OCI-LY1 (cell line): ENCODE results near the gene TEDC1.

Source experiments
- H2AFZ ChIP-seq: fragments of 200-600 bp; sonication (generic), shearing (Covaris generic); 2 replicates; pipeline ENCODE4 v1.6.0; 2014; ENCODE audit warnings: antibody characterized with exemption, mild to moderate bottlenecking, low read length
- H3F3A ChIP-seq: fragments of 200-600 bp; sonication (generic), shearing (Covaris generic); 2 replicates; pipeline ENCODE4 v1.6.0; 2014; ENCODE audit warnings: mild to moderate bottlenecking, antibody characterized with exemption, low read length, moderate library complexity; ENCODE audit not compliant: insufficient read depth
- H3K27ac ChIP-seq: fragments of 200-600 bp; sonication (generic); 2 replicates; pipeline ENCODE4 v1.5.1; 2014; ENCODE audit warnings: low read length, mixed run types, mild to moderate bottlenecking, low read depth; ENCODE audit not compliant: poor library complexity, severe bottlenecking
- H3K27me3 ChIP-seq: fragments of 200-600 bp; sonication (generic); 2 replicates; pipeline ENCODE4 v1.6.0; 2014; ENCODE audit warnings: antibody characterized with exemption, mild to moderate bottlenecking, low read length, moderate library complexity; ENCODE audit not compliant: insufficient read depth
- H3K36me3 ChIP-seq: fragments of 200-600 bp; sonication (generic); 2 replicates; pipeline ENCODE4 v1.6.1; 2014; ENCODE audit warnings: mild to moderate bottlenecking, antibody characterized with exemption, low read length, moderate library complexity, mixed read lengths; ENCODE audit not compliant: insufficient read depth
- H3K4me1 ChIP-seq: fragments of 200-600 bp; sonication (generic); 2 replicates; pipeline ENCODE4 v1.5.1; 2014; ENCODE audit warnings: mild to moderate bottlenecking, low read length, moderate library complexity; ENCODE audit not compliant: insufficient read depth, severe bottlenecking
- H3K4me2 ChIP-seq: fragments of 200-600 bp; sonication (generic), shearing (Covaris generic); 2 replicates; pipeline ENCODE4 v1.6.1; 2014; ENCODE audit warnings: low read length
- H3K4me3 ChIP-seq: fragments of 200-600 bp; sonication (generic); 2 replicates; pipeline ENCODE4 v1.5.1; 2014; ENCODE audit warnings: low read length, low read depth, mild to moderate bottlenecking, mixed read lengths; ENCODE audit not compliant: poor library complexity, severe bottlenecking
- H3K79me2 ChIP-seq: fragments of 200-600 bp; shearing (Covaris generic); 2 replicates; pipeline ENCODE4 v1.6.1; 2016; ENCODE audit warnings: mixed run types, low read length, mixed read lengths; ENCODE audit not compliant: insufficient read depth
- H3K9ac ChIP-seq: fragments of 200-600 bp; sonication (generic), shearing (Covaris generic); 2 replicates; pipeline ENCODE4 v1.6.1; 2014; ENCODE audit warnings: mild to moderate bottlenecking, low read length, mixed read lengths
- H3K9me2 ChIP-seq: fragments of 200-600 bp; sonication (generic), shearing (Covaris generic); 2 replicates; pipeline ENCODE4 v1.6.1; 2014; ENCODE audit warnings: low read depth, mild to moderate bottlenecking, low read length, mixed read lengths
- H3K9me3 ChIP-seq: fragments of 200-600 bp; shearing (Covaris generic); 2 replicates; pipeline ENCODE4 v1.6.1; 2014; ENCODE audit warnings: low read length, mixed read lengths
- H4K20me1 ChIP-seq: fragments of 200-600 bp; sonication (generic), shearing (Covaris generic); 2 replicates; pipeline ENCODE4 v1.6.0; 2016; ENCODE audit warnings: mild to moderate bottlenecking, low read length; ENCODE audit not compliant: insufficient read depth
- CTCF ChIP-seq: fragments of 200-600 bp; sonication (generic), shearing (Covaris generic); IDR thresholded peaks from 2 replicates; pipeline ENCODE4 v1.5.1; 2017; ENCODE audit warnings: mild to moderate bottlenecking, antibody characterized with exemption, low read length, moderate library complexity, mixed read lengths
- EZH2 ChIP-seq: fragments of 200-600 bp; sonication (generic), shearing (Covaris generic); IDR thresholded peaks from 2 replicates; pipeline ENCODE4 v1.8.0; 2017; ENCODE audit warnings: borderline replicate concordance, mixed run types, mild to moderate bottlenecking, antibody characterized with exemption, low read length, moderate library complexity, mixed read lengths

The TEDC1 gene

GRCh38 chr14:105452963-105453362 lies 38.1 kb upstream of the TEDC1 start:
- Histone ChIP-seq H3K4me1 (no peaks in the 10 kb centered on the region), H3K9me2 (no peaks in the 10 kb centered on the region), H3K9ac (no peak overlapping the region), H3K27ac (no peak overlapping the region), H3K36me3 (peaks cover 85% of the 10 kb centered on the region), H3K27me3 (no peaks in the 10 kb centered on the region), H3K4me2 (no peak overlapping the region), H2AFZ (no peak overlapping the region), H3F3A (no peaks in the 10 kb centered on the region), H3K4me3 (no peak overlapping the region), H3K9me3 (no peaks in the 10 kb centered on the region), H4K20me1 (no peaks in the 10 kb centered on the region), H3K79me2 (no peaks in the 10 kb centered on the region)
- TF ChIP-seq EZH2, result no peak
- no peak for TF ChIP-seq CTCF

DNA sequence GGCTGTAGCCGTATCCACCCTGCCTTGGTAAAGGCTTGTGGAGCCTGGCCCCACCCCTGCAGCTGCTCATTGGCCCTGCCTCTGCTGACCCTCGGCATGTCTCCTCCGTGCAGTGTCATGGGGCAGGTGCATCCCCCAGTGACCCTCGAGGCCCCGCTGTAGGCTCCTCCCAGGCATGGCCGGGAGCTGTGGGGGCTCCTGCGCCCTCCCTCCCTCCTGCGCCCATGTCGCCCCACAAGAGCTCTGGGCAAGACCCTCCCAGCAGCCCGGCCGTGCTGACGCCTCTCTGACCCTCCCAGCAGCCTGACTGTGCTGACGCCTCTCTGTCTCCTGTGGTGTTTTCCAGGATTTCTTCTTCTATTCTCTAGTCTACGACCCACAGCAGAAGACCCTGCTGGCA lies 37.2 kb upstream of the TEDC1 start:
- Histone ChIP-seq H3K27ac (no peak overlapping the region), H4K20me1 (no peaks in the 10 kb centered on the region), H3K4me3 (no peak overlapping the region), H2AFZ (no peak overlapping the region), H3K36me3 (peaks cover 93% of the 10 kb centered on the region), H3K9ac (no peak overlapping the region), H3K4me2 (no peak overlapping the region), H3K9me2 (no peaks in the 10 kb centered on the region), H3K4me1 (no peaks in the 10 kb centered on the region), H3K79me2 (no peaks in the 10 kb centered on the region), H3K9me3 (no peaks in the 10 kb centered on the region), H3F3A (no peaks in the 10 kb centered on the region), H3K27me3 (no peaks in the 10 kb centered on the region)
- TF ChIP-seq EZH2, result no peak
- TF ChIP-seq CTCF, result no peak

GRCh38 chr14:105455086-105455640 lies 35.9 kb upstream of the TEDC1 start:
- TF ChIP-seq EZH2 (no peak), CTCF (no peak)

More at GRCh38 chr14:105455086-105455640, 35.9 kb upstream of the TEDC1 start:
- Histone ChIP-seq H3K4me1 (no peaks in the 10 kb centered on the region), H3K9me2 (no peaks in the 10 kb centered on the region), H3K4me2 (no peak overlapping the region), H4K20me1 (no peaks in the 10 kb centered on the region), H3K4me3 (no peak overlapping the region), H3K27ac (no peak overlapping the region), H3F3A (no peaks in the 10 kb centered on the region), H2AFZ (no peak overlapping the region), H3K36me3 (peaks cover 83% of the 10 kb centered on the region), H3K9me3 (no peaks in the 10 kb centered on the region), H3K79me2 (no peaks in the 10 kb centered on the region), H3K9ac (no peak overlapping the region), H3K27me3 (no peaks in the 10 kb centered on the region)
